ENCODE data around the gene CFAP70.

CFAP70 gene

DNA sequence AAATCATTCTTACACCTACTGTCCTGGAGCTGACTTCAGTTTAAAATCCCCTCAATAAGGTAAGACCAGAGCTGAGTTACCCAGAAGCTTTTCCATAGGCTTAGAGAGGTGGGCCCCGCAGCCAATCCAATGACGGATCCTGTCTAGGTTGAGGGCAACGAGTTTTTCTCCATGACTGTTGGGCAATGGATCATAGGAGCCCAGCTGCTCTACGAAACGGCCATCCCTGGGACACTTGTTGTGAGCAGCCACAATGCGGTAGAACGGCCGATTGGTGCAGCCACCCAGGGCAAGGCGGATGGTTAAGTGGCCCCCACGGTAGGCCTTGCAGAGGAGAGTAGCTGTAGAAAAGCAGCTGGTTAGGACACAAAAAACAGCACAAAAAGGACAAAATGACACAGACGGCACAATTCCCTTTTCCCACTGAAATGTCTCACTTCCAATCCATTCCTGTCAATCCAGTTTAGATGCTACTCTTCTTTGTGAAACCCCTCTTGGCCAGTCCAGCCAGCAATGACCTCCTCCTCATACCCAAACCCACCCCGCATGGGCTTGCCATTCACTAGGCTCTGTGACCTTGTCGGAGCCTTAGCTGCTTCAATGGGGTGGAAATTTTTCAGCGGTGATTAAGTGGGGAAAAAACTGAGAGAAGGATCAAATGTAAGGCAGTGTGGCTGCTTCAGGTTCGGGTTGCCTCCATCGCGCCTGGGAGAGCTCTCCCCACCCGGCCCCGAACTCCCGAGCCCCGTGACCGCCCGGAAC lies 106.8 kb downstream of the CFAP70 start:
- no peak for DNase-seq

DNA sequence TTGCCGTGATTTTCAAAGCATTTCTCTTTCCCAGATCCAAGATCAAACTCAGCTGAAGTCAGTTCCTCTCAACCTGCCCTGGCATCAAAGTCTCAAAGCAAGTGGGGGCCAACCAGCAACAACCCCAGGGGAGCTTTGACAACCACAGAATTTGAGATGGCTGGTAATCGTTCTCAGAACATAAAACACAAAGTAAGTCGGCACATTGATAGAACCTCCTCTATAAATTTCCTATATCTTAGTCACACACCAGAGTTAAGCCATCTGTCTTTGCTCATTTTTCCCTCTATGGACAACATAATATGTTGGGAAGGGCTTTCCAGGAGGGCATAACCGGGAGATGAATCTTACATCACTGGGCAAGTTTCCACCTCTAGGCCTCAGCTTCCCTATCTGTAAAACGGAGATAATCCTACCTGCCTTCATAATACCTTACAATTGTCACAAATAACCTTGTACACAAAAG lies 110.4 kb downstream of the CFAP70 start:
- no peak for DNase-seq

DNA sequence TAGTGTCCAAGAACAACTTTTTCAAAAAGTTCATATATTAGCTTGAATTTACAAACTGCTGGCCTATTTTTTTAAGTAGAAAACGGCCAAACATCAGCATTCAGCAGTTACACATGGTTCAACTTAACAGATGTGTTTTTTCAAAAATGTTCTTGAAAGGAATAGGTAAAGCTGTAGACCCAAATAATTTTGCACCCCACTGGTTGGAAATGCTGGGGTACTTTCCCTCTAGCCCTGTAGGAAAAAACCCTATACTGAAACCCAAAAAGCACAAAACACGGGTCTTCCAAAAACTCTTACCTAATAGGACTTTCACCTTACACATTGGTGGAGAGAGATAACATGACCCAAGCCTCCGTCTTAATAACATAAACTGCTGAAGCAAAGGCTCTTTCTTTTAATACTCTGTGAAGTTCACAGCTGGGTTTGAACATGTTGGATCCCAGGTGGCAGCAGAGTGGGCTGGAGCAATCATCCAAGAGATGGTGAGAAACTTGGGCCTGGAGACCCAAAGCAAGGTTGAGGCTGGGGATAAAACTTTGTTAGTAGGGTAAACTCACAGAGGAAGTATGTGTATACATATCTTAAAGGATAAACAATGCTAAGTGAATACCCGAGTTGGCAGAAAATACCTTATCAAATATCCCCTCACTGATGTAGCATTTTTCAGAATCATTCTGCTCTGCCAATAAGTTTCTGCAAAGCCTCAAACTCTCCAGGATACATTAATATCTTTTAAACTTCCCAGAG lies 111.0 kb downstream of the CFAP70 start:
- DNase-seq: no peak

DNA sequence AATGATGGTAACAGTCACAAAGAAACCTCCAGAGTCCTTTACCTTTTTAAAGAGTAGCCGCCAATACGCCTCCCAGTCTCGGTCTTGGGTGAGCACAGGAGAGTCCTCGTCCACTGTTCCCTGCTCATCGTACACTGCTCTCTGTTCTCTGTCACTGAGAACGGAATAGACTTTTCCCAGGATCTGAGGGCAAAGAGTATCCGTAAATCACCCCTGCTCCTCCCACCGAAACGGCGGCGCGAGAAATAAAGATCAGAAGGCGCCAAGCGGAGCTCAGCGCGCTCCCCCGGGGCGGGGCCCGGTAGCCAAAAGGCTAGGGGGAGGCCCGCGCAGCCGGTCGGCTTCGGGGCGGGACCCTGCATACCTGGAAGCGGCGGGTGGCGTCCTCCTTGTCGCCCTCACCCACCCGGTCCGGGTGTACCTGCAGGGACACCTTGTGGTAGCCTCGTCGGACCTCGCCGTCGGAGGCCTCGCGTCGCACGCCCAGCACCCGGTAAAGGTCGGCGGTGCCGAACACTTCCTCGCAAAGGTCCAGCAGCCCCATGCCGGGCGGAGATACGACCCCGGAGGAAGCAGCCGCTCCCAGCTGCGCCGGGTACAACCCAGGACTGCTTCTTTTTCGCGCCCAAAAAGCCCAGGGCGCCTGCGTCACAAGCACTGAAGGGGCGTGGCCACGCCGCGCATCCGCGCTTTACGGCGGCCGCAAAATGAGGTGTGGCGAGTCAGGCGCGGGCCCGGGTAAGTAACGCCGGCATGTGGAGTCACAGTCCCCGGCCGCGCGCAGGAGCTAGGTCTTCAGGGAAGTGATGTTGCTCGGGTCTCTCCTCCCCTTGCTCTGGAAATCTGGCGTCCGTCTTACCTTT lies 111.8 kb downstream of the CFAP70 start, which contains the start of gene DNAJC9:
Gene DNAJC9, minus strand, starts transcription at position 610 of the 863 bp plus-strand sequence. Its CDS starts 66 bp downstream, at position 544.
- DNase-seq: peak; percentile 90 to 94 (median 91)

DNA sequence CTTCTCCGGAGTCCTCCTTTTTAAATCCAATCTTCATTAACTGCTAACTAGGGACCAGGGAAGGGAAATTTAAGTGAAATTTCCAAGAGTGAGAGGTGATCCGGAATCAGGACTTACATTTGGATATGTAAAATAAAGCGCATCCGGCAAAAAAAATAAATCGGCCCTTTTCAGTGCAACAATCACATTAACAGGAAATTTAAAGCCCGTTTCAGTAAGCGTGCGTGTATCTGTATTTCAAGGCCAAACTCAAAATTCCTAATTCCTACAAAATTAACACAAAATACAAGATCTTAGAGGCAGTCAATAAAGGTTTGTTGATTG lies 112.4 kb downstream of the CFAP70 start:
- no peak for DNase-seq

DNA sequence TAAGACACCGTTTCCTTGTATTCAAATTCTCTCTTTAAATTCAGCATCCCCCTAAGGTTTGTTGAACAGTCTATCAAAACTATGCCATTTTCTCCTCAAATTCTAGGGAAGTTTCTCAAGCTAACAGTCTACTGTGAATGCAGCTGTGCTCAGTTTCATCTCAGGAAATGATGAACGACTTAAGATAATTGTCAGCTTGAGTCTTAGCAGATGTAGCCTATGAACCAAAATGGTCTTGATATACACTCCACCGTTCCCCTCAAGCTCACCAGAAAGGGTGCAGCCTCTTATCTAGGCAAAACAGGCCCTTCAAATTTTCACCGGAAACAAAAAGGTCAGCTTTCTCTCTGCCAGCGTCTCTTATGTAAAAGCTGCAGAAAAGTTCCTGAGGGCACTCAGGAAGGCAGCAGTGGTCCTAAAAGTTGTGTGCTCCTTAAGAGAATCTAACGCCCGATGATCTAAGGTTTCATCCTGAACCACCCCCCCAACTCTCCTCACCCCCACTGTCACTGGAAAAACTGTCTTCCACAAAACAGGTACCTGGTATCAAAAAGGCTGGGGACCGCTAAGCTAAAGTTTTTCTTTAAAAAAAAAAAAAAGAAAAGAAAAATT lies 113.7 kb downstream of the CFAP70 start:
- no peak for DNase-seq

DNA sequence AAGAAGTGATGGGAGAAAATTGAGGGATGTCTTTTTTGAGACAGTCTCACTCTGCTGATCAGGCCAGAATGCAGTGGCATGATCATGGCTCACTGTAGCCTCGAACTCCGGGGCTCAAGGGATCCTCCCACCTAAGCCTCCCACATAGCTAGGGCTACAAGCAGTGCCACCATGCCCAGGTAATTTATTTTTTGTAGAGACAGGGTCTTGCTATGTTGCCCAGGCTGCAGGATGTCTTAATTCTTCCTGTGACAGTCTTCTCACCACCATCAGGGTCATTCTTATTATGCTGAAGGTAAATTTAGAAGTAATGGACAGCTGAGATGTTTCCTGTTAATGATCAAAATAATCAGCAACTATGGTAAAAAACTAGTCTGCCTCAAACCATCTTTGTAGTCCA lies 118.8 kb downstream of the CFAP70 start:
- no peak for DNase-seq

DNA sequence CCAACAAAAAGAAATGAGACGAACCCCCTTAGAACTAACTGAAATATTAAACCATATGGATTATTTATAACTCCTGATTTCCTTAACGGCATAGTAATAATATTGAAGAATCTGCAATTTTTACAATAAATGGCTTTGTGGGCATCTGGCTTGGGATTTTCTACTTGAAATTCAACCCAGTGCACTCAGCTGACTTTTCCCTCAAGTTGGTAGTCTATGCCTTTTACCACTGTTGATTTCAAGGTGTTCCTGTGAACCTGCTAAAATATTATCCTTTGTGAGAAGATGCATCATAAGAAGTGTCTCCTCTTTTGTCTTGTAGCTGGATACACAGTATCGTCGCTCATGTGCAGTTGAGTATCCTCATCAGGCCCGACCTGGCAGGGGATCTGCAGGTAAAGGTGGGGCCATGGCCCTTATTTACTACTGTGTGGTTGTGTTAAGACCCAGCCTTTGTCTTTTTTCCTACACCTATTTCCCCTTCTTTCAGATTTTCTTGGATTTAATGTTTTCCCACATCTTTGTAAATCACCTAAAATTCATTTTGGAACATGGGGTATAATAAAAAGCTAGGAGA lies 119.6 kb downstream of the CFAP70 start:
- no peak for DNase-seq

DNA sequence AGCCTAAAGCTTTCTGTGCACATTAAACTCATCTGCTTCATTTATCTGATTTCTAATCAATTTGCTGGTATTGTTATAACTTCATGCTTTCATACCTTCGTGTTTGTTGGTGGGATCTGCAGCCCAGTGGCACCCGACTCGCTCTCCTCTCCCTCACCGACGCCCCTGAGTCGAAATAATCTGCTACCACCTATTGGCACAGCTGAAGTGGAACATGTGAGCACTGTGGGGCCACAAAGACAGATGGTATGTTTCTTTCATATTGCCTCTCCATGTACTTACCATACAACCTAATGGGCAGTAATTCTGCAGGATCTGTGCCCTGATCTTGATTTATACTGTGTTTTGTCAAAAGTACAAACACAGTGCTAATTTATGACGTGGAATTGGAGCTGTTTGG lies 124.0 kb downstream of the CFAP70 start:
- no peak for DNase-seq

DNA sequence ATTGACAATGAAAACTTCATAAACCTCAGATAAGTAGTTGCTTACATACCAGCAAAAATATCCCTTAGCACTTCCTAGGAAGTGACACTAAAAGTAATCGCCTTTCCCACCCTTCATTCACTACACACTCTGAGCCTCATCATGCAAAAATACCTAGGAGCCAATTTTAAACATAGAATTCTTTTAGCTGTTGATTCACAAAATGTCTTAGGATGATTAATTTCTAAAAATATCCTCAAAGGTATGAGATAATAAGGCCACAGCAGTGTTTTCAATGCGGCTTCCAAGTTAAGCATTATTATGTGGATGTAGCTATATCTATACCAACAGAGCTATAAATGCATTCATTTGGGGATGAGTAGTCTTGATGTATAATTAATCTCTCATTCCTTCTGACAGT lies 124.8 kb downstream of the CFAP70 start:
- DNase-seq: no peak

DNA sequence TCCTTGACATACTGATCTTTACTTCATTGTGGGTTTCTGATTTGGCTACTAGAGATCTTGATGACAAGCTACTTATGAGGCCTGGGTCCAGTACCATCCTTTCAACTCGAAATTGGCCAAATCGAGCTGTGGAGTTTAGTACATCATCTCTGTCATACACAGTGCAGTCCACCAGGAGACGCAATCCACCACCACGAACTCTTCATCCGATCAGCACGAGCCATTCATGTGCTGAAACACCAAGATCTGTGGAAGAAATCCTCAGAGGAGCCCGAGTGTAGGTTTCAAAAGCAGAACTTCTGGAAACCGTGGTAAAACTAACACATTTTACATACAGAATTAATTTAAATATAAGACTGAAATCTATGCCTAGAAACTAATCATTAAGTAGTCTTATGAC lies 125.8 kb downstream of the CFAP70 start:
- DNase-seq: no peak

DNA sequence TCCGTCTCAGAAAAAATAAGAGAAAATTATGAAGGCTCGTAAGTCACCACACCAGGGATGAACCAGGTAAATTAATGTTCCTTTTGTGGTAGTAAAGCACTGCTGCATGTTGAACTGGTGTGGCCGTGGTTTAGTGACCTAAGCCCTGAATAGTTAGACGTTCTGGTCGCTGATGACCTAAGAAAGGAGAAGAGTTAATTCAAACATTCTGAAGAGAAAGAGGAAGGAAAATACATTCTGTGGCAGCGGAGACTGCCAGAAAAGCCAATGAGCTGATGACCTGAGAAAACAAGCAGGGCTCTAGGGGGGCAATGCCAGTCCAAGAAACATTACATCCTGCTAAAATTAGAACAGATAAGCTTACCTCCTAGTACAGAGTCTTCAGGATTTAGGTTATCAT lies 129.1 kb downstream of the CFAP70 start:
- no peak for DNase-seq

DNA sequence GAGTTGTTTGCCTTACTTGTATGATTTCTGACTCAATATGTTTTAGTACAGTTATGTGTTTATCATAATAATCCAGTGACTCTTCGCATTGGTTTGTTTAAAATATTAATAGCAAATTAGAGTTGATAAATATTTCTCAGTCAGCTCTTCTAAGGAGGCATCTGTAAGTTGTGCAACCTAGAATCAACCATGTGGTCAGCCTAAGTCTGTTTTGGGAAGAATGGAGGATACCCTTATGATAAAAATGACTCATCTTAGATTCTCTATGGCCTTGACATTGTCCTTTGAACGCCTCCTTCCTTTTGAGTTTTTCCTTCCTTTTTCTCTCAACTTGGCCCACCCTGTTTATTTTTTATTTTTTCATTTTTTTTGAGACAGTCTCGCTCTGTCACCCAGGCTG lies 130.4 kb downstream of the CFAP70 start:
- DNase-seq: no peak

DNA sequence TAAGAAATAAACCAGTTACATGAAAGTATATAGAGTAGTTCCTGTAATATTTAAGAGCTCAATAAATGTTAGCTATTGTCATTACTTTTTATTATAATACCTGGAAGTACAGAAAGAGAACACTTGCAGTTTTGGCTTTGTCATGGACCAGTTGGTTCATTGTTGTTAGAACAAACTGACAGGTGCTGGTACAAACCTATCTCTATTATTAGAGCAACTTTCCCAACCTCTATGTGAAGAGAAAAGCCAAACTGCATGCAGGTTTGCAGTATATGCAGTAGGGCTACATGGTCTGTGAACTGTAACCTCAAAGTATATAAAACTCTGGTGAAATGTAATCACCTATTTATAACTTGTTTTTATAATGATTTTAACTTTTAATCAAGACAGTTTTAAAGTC lies 132.0 kb downstream of the CFAP70 start:
- DNase-seq: no peak

DNA sequence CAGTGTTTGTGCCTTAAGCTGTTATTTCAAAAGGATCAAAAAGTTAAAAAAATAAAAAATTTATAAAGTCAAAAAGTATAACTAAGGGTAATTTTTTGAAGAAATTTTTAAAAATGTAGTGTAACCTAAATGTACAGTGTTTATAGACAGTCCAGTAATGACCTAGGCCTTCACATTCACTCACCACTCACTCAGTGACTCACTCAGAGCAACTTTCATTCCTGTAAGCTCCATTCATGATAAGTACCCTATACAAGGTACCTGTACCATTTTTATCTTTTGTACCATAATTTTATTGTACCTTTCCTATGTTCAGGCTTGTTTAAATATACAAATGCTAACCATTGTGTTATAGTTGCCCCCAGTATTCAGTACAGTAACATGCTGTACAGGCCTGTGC lies 133.1 kb downstream of the CFAP70 start:
- DNase-seq: no peak

DNA sequence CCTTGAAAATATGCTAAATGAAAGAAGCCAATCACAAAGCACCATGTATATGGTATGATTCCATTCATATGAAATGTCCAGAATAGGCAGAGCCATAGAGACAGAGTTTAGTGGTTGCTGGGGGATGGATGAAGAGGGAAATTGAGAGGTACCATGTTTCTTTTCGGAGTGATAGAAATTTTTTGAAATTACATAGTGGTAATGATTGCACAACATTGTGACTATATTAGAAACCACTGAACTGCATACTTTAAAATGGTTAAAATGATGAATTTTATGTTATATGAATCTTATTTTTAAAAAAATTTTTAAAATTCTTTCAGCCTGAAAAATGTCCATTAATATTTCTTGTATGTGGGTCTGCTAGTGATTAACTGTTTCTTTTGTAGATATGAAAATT lies 137.7 kb downstream of the CFAP70 start:
- DNase-seq: no peak

DNA sequence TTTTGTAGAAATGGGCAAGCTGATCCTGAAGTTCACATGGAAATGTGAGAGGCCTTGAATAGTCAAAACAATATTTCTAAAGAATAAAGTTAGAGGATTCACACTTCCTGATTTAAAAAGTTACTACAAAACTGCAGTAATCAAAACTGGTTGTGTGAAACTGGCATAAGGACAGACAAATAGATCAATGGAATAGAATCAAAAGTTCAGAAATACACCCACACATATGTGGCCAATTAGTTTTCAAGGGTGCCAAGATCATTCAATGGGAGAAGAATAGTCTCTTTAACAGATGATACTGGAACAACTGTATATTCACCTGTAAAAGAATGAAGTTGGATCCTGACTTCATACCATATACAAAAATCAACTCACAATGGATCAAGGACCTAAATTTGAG lies 139.3 kb downstream of the CFAP70 start:
- DNase-seq: no peak

DNA sequence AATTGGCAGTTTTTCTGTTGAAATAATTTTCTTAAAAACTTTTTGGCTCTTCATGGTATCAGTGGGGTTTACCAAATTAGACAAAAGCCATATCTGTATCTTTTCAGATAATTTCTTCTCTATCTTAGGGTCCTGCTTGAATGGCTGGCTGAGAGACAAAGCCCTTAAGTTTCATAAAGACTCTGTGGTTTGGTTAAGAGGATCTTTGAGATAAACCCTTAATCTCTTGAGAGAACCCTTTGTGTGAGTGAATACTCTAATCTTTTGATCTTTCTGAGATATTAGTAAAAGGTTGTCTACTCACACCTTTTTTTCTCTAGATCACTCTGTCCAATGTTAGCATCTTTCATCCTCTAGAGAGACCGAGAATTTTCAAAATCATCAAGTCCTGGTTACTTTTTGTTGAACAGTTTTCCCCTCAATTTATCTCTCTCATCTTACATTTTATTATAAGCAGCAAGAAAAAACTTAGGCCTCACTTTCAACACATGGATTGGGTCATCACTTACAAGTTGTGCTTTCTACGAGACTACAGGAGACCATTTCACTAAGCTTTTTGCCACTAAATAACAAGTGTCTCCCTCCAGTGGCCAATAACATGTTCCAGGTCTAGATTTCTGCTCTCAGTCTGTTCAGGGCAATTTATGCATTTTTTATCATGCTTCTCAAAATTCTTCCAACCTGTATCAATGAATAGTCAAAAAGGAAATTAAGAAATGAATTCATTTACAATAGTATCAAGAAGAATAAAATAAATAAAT lies 140.1 kb downstream of the CFAP70 start:
- peak in 1 of 3 experiments; percentile 4 for DNase-seq

DNA sequence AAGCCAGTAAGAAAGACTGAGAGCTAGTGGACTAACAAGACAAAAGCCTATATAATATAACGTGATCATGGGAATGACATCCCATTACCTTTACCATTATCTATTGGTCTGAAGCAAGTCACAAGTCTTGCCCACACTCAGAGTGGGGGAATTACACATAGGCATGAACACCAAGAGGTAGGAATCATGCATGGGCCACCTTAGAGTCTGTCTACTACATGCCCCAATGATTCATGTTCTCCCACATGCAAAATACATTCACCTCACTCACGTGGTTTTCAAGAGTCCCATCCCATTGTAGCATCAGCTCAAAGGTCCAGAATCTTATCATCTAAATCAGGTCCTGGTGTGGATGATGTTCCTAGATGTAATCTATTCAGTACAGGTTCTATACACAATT lies 141.0 kb downstream of the CFAP70 start:
- DNase-seq: no peak

DNA sequence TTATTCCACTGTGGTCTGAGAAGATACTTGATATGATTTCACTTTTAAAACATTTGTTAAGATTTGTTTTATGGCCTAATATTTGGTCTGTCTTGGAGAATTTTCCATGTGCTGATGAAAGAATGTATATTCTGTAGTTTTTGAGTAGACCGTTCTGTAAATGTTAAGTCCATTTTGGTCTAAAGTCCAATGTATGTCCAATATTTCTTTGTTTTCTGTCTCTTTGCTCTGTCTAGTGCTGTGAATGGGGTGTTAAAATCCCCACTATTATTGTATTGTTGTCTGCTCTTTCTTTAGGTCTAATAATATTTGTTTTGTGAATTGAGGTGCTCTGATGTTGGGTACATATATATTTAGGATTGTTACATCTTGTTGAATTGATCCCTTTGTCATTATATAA lies 142.9 kb downstream of the CFAP70 start:
- no peak for DNase-seq

DNA sequence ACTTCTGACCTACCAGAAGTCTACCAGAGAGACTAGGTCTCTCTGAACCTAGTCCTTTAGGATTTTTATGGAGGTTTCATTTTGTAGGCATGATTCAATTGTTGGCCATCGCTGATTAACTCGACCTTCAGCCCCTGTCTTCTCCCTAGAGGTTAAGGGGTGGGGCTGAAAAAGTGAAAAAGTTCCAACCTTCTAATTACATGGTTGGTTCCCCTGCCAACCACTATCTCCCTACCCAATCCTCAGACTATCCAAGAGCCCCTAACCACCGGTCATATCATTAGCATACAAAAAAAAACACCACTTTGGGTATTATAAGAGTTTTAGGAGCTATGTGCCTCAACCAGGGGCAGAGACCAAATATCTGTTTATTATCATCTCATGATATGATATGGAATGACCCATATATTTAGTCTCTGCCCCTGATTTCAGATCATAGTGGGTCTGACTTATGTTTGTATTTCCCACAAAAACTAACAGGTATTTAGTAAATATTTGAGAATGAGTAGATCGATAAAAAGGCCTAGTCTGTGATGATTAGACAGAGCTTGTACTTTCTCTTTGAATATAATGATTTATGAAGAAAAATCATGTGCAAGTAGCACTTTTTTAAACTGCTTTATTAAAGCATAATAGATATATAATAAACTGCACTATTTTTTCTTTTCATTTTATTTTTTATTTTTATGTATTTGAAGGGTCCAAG lies 147.4 kb downstream of the CFAP70 start:
- no peak for DNase-seq
